Right ventricle myocardium inferior (tissue), 1 donor: ENCODE measurements around the gene MT1A. TPM values are rescaled to one million over a fixed set of nuclear protein-coding genes. Genes with fewer than 3 reads are reported as not detected.
"Not testable (repeated sequence)": the region's sequence is repeated elsewhere in the genome, so short reads cannot be mapped to it uniquely, and the experiment has no call there.

Source experiments
- ATAC-seq: fragments of 200-7000 bp; cut with Tn5 transposase; one replicate; pipeline ENCODE4 v1.9.1; 2020; ENCODE audit warnings: mild to moderate bottlenecking, moderate library complexity
- DNase-seq: peaks from one replicate; pipeline ENCODE4 v3.0.0; 2021; ENCODE audit errors: missing footprints
- intact Hi-C: fragments of 100-400 bp; cut with DNase I; formaldehyde crosslinking; loops from one replicate; pipeline ENCODE4 v1.11.0; 2022
- total RNA-seq: library from RNA; stranded (reverse); fragmentation: NEBNext Ultra II Directional; extraction: Animal tissue kit (Norgen Biotek cat#: 25700); gene quantifications from one replicate; pipeline ENCODE4 v1.2.1, GENCODE V29; 2021
- donor health status: DM: no; HTN: yes; CAD: no; lungs with severe emphysema.

The MT1A gene
- total RNA-seq, 1 donor from 2014 or later = 2.9 TPM

GRCh38 chr16:56669005-56669839 lies 30.8 kb downstream of the MT1A start, which contains the start of gene MT1H:
MT1H (plus strand) TSS chr16:56669814; CDS start chr16:56669885, 71 bp downstream.
- intact Hi-C loops = no loop called here
- ATAC-seq (no peak), DNase-seq (no peak)

GRCh38 chr16:56669840-56670619 lies 31.6 kb downstream of the MT1A start:
- ATAC-seq = no peak
- intact Hi-C loops = no loop called here
- DNase-seq = no peak

GRCh38 chr16:56670620-56670934 lies 32.1 kb downstream of the MT1A start:
- intact Hi-C loops = no loop called here
- DNase-seq (no peak), ATAC-seq (no peak)

- intact Hi-C loops = not testable (repeated sequence)
Observed at GRCh38 chr16:56671691-56672090, 33.2 kb downstream of the MT1A start.

GRCh38 chr16:56672171-56672570 lies 33.7 kb downstream of the MT1A start:
- DNase-seq, ATAC-seq, intact Hi-C loops: not testable (repeated sequence)

More at GRCh38 chr16:56671691-56672090, 33.2 kb downstream of the MT1A start:
- DNase-seq, ATAC-seq: not testable (repeated sequence)

- ATAC-seq = no peak
- no peak for DNase-seq
- intact Hi-C loops = loop anchor here (1.0 kb wide), 1 partner anchor 29 kb away; no protein-coding TSS in a partner anchor
Observed at GRCh38 chr16:56672761-56673536, 34.5 kb downstream of the MT1A start.

GRCh38 chr16:56673921-56674320 lies 35.5 kb downstream of the MT1A start:
- ATAC-seq (peak; percentile 47), DNase-seq (no peak)
- intact Hi-C loops = loop anchor here (1.0 kb wide), 1 partner anchor 28 kb away; no protein-coding TSS in a partner anchor

- ATAC-seq, intact Hi-C loops: not testable (repeated sequence)
Observed at GRCh38 chr16:56674570-56674969, 36.1 kb downstream of the MT1A start.

GRCh38 chr16:56675685-56676210 lies 37.3 kb downstream of the MT1A start:
- DNase-seq (no peak), ATAC-seq (no peak)
- intact Hi-C loops = no loop called here

More at GRCh38 chr16:56674570-56674969, 36.1 kb downstream of the MT1A start:
- not testable (repeated sequence) for DNase-seq

GRCh38 chr16:56677474-56677873 lies 39.0 kb downstream of the MT1A start:
- no peak for DNase-seq
- no peak for ATAC-seq
- intact Hi-C loops = no loop called here

- ATAC-seq (no peak), DNase-seq (no peak)
- intact Hi-C loops = no loop called here
Observed at GRCh38 chr16:56679078-56679730, 40.7 kb downstream of the MT1A start.

- intact Hi-C loops = loop anchor here (5.0 kb wide), 1 partner anchor 43 kb away; the partner anchor contains the start of gene MT1A
- no peak for DNase-seq
- ATAC-seq = peak; percentile 60
Observed at GRCh38 chr16:56679818-56680217, 41.4 kb downstream of the MT1A start.

- intact Hi-C loops = loop anchor here (2.0 to 5.0 kb wide), 2 partner anchors 45 to 75 kb away; partner anchors contain the start of gene MT1A
- peak; percentile 96 for DNase-seq
- ATAC-seq = peak; percentile 95
Observed at GRCh38 chr16:56681939-56682702, 43.7 kb downstream of the MT1A start, which contains the start of gene MT1X. MT1X (plus strand) TSS chr16:56682470; CDS start chr16:56682541, 71 bp downstream.

- intact Hi-C loops = loop anchor here (2.0 to 5.0 kb wide), 2 partner anchors 46 to 76 kb away; partner anchors contain the start of gene MT1A
- no peak for ATAC-seq
- DNase-seq = no peak
Observed at GRCh38 chr16:56682703-56683397, 44.4 kb downstream of the MT1A start.

GRCh38 chr16:56683424-56684172 lies 45.1 kb downstream of the MT1A start:
- DNase-seq (no peak), ATAC-seq (no peak)
- intact Hi-C loops = loop anchor here (2.0 to 5.0 kb wide), 2 partner anchors 46 to 77 kb away; partner anchors contain the start of gene MT1A
